PC-3 (cell line): ENCODE measurements around the gene ISCU. TPM values are rescaled to one million over a fixed set of nuclear protein-coding genes. Genes with fewer than 3 reads are reported as not detected.

Experiments
- ATAC-seq: fragments of 200-7000 bp; cut with Tn5 transposase; 2 replicates; pipeline ENCODE4 v1.9.1; 2020; ENCODE audit warnings: mild to moderate bottlenecking, moderate library complexity
- BruUV-seq: library from RNA; stranded (reverse); fragments of 400-500 nt; replicated peaks from 2 replicates; lab custom pipeline; 2021; lab: Mats Ljungman, UMichigan
- CTCF ChIA-PET: fragments of 300-600 bp; sonication (Branson Sonifier 250); formaldehyde crosslinking; loops from one replicate; lab custom pipeline; 2022; ENCODE audit warnings: antibody characterized with exemption; lab: Charles Lee
- POLR2A ChIA-PET: fragments of 300-600 bp; sonication (Branson Sonifier 250); formaldehyde crosslinking; loops from one replicate; lab custom pipeline; 2022; ENCODE audit warnings: antibody characterized with exemption; ENCODE audit not compliant: unreplicated experiment; lab: Charles Lee
- DNase-seq: peaks from one replicate; pipeline ENCODE4 v3.0.0-alpha.2; 2015
- H2AFZ ChIP-seq: fragments of 300-600 bp; sonication (generic); 2 replicates; pipeline ENCODE4 v1.6.0; 2016; ENCODE audit warnings: antibody characterized with exemption, low read length
- H3F3A ChIP-seq: fragments of 300-600 bp; sonication (generic); one replicate; pipeline ENCODE4 v1.6.0; 2017; ENCODE audit warnings: antibody characterized with exemption, low read length, control low read depth, mild to moderate bottlenecking; ENCODE audit not compliant: unreplicated experiment
- H3K27ac ChIP-seq: fragments of 300-600 bp; sonication (generic); 2 replicates; pipeline ENCODE4 v1.5.1; 2016; ENCODE audit warnings: mild to moderate bottlenecking, low read length
- H3K27me3 ChIP-seq: fragments of 300-600 bp; sonication (generic); 2 replicates; pipeline ENCODE4 v1.6.1; 2016; ENCODE audit warnings: low read length, mixed read lengths
- H3K36me3 ChIP-seq: fragments of 300-600 bp; sonication (generic); 2 replicates; pipeline ENCODE4 v1.6.1; 2016; ENCODE audit warnings: low read depth, mixed run types, low read length, mixed read lengths
- H3K4me1 ChIP-seq: fragments of 300-600 bp; sonication (generic); 2 replicates; pipeline ENCODE4 v1.5.1; 2016; ENCODE audit warnings: low read length; ENCODE audit not compliant: insufficient read depth
- H3K4me2 ChIP-seq: fragments of 300-600 bp; sonication (generic); 2 replicates; pipeline ENCODE4 v1.6.0; 2016; ENCODE audit warnings: low read length
- H3K4me3 ChIP-seq: fragments of 300-600 bp; sonication (generic); 2 replicates; pipeline ENCODE4 v1.5.1; 2016; ENCODE audit warnings: mild to moderate bottlenecking, low read length, mixed read lengths
- H3K79me2 ChIP-seq: fragments of 300-600 bp; sonication (generic); 2 replicates; pipeline ENCODE4 v1.6.1; 2017; ENCODE audit warnings: low read length, mixed read lengths
- H3K9ac ChIP-seq: fragments of 300-600 bp; sonication (generic); 2 replicates; pipeline ENCODE4 v1.6.0; 2016; ENCODE audit warnings: mild to moderate bottlenecking, low read length
- H3K9me2 ChIP-seq: fragments of 300-600 bp; sonication (generic); replicated peaks from 2 replicates; pipeline ENCODE4 v1.6.1; 2016; ENCODE audit warnings: mixed run types, low read length, mixed read lengths
- H3K9me3 ChIP-seq: fragments of 300-600 bp; sonication (generic); 2 replicates; pipeline ENCODE4 v1.6.1; 2016; ENCODE audit warnings: low read length, mixed read lengths
- H4K20me1 ChIP-seq: fragments of 300-600 bp; sonication (generic); 2 replicates; pipeline ENCODE4 v1.6.1; 2016; ENCODE audit warnings: low read length, mixed read lengths
- CTCF ChIP-seq: fragments of 300-600 bp; sonication (generic); conservative IDR thresholded peaks from 2 replicates; pipeline ENCODE4 v1.5.1; 2017; ENCODE audit warnings: antibody characterized with exemption, low read depth, mild to moderate bottlenecking, low read length
- EZH2 ChIP-seq: fragments of 300-600 bp; sonication (generic); IDR thresholded peaks from one replicate; pipeline ENCODE4 v1.6.1; 2017; ENCODE audit warnings: antibody characterized with exemption, mild to moderate bottlenecking, low read length; ENCODE audit not compliant: unreplicated experiment
- EZH2phosphoT487 ChIP-seq: fragments of 300-600 bp; sonication (generic); IDR thresholded peaks from 2 replicates; pipeline ENCODE4 v1.6.1; 2018; ENCODE audit warnings: mild to moderate bottlenecking, antibody characterized with exemption, low read length, borderline replicate concordance
- intact Hi-C: fragments of 100-400 bp; cut with micrococcal nuclease; formaldehyde crosslinking; loops from 2 replicates; pipeline ENCODE4 v1.9.0; 2023
- total RNA-seq: library from RNA; depleted of rRNA; stranded (reverse); fragments of >200 nt; gene quantifications from 2 replicates; pipeline ENCODE4 v1.2.3, GENCODE V29; 2014

Gene ISCU
- total RNA-seq, 1 experiment from 2014 or later: 181 TPM

DNA sequence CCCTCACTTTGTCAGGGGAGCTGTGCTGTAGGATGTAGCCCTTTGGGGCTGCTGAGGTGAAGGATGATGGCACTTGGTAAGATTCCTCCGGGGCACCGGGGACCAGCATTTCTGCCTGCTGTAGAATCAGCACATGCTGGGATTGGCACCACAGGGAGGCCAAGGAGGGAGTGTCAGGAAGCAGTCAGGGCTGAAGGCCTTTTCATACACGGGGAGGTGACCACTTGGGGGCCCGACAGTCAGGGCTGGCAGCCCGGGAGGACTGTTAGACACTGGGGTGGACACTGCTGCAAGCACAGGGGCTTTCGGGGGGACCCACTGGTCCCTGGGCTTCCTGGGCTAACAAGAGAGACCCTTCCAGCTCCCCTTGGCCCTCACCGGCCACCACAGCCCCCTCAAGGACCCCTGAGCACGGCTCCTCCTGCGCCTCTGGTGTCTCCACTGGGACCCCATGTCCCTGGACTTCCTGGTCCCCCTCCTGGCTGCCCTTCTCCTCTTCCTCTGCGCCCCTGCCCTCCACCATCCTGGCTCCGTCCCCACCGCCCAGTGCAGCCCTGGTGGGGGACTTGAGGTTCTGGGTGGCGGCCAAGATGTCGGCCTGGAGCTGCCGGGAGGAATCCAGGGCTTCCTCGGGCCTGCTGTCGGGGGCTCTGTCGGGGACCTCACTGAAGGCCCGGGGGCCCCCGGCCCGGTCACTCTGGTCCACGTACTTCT, 29.0 kb downstream of the ISCU start:
- TF ChIP-seq EZH2 (no peak), CTCF (no peak), EZH2phosphoT487 (no peak)
- DNase-seq (no peak), ATAC-seq (no peak)
- no peaks in the 10 kb centered on the region for H3K9me3 ChIP-seq
- no peak overlapping the region for H2AFZ ChIP-seq
- H3K27ac ChIP-seq: no peak overlapping the region
- POLR2A ChIA-PET: no interaction called here
- intact Hi-C loops: no loop called here
- no TSS peak for BruUV-seq
- H4K20me1 ChIP-seq: no peaks in the 10 kb centered on the region
- H3K9me2 ChIP-seq: no peaks in the 10 kb centered on the region
- no peak overlapping the region for H3K9ac ChIP-seq
- CTCF ChIA-PET: no interaction called here
- H3K4me1 ChIP-seq: no peaks in the 10 kb centered on the region
- H3K4me3 ChIP-seq: no peak overlapping the region
- H3K27me3 ChIP-seq: no peaks in the 10 kb centered on the region
- no peaks in the 10 kb centered on the region for H3K79me2 ChIP-seq
- no peak overlapping the region for H3K4me2 ChIP-seq
- no peaks in the 10 kb centered on the region for H3K36me3 ChIP-seq
- H3F3A ChIP-seq: no peaks in the 10 kb centered on the region

DNA sequence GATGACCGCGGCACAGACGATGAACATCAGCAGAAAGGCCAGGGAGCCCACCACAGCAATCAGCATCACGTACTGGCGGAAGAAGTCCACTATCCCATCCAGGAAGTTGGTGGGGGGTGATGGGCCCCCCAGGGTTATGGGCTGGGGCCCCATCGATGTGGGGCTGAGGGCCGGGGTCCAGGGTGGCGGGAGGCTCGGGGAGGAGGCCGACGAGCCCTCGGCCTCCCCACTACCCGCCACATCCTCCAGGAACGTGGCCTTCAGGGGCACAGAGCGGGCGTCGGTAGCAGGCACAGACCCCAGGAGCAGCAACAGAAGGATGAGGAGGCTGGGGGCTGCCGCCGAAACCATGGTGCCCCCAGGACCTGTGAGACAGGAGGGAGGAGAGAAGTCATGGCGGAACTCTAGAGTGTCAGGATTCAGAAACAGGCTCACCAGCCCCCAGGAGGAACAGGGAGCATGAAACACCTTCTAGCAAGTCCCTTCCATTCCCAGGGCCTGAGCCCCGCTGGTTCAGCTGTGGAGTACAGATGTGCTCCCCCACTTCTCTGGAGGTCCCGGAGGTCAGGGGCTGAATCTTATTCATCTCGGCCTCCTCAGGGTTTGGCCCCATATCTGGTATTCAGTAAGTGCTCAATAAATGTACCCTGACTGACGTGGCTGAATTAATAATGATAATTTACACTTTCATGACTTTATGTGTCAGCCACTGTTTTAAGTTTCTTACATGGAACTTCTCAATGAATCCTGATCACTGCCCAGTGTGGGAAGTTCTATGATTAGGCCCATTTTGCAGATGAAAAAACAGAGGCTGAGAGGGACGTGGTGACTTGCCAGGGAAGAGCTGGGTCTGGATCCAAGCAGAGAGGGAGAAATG, 29.9 kb downstream of the ISCU start:
- ATAC-seq: no peak

More for the DNA sequence above, 29.9 kb downstream of the ISCU start:
- DNase-seq: no peak
- intact Hi-C loops: no loop called here
- TF ChIP-seq EZH2: no peak
- TF ChIP-seq EZH2phosphoT487: no peak
- no peak for TF ChIP-seq CTCF
- H3K27me3 ChIP-seq: no peaks in the 10 kb centered on the region
- no peaks in the 10 kb centered on the region for H3K4me1 ChIP-seq
- no peak overlapping the region for H3K4me2 ChIP-seq
- H3K4me3 ChIP-seq: no peak overlapping the region
- ChIA-PET CTCF (no interaction called here), POLR2A (no interaction called here)
- no peak overlapping the region for H3K27ac ChIP-seq
- H3F3A ChIP-seq: no peaks in the 10 kb centered on the region
- BruUV-seq: no TSS peak
- no peaks in the 10 kb centered on the region for H4K20me1 ChIP-seq
- no peaks in the 10 kb centered on the region for H3K9me3 ChIP-seq
- H3K36me3 ChIP-seq: no peaks in the 10 kb centered on the region
- H2AFZ ChIP-seq: no peak overlapping the region
- no peaks in the 10 kb centered on the region for H3K79me2 ChIP-seq
- H3K9ac ChIP-seq: no peak overlapping the region
- H3K9me2 ChIP-seq: no peaks in the 10 kb centered on the region
